HG02973 (cell line): ENCODE measurements around the gene VAPB.

ENCODE experiments used
- ATAC-seq: cut with Tn5 transposase; IDR thresholded peaks from one replicate; pipeline ENCODE4 v1.9.1; 2021; ENCODE audit warnings: moderate library complexity; ENCODE audit not compliant: unreplicated experiment

The VAPB gene

DNA sequence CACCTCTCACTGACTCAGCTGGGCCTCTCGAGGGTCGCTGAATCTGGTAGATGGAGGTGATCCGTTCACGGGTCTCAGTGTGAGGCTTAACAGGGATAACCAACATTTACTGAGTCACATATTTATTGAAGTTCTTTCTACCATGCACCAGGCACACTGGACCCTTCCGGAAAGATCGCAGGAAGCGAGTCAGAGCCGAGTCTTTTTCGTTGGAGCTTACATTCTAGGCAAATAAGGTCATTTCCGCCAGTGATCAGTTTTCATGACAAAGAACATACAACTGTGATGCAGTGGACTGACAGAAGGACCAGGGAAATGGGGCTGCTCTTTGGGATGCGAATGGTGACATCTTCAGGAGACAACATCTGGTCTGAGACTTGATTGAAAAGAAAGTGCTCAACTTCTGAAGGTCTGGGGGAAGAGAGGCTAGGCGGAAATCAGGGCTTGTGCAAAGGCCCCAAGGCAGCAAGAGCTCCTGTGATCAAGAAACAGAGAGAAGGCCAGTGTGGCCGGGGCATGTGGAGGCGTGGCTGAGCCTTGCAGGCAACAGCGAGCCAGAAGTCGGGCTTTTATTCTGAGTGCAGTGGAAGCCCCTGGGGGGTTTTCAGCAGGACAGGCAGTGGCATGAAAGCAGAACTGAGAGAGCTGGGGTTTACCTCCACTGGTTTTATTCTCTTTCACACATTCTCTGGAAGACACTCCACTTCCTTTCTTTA, 69.5 kb downstream of the VAPB start:
- ATAC-seq, result peak; percentile 94

DNA sequence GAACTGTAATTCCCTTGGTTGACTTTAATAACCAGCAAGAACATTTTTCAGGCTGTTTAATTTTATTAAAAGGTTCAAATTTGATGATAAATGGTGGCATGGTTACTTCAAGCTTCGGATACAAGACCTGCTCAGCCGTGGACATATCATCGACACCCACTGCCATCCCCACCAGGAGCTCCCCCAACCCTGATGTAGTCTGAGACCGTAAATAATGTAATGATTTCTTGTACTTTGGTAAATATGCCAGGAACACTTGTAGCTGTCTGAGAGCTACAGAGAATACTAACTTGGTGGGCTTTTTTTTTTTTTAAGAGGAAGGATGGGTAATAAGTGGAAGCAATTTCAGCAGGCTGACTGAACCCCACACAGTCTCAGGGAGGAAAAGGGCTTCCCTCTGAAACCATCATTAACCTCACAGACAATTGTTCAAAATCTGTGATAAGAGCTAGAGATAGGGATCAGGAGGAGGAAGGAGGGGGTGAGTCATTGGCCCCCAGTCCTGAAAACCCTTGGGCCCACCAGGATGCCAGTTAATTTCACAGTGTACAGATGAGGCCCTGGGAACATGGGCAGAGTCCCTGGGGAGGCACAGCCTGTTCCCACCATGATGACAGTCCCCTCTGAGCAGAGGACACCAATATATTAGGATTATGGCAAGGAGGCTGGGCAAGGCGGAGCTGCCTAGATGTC, 70.2 kb downstream of the VAPB start:
- peak; percentile 18 for ATAC-seq

DNA sequence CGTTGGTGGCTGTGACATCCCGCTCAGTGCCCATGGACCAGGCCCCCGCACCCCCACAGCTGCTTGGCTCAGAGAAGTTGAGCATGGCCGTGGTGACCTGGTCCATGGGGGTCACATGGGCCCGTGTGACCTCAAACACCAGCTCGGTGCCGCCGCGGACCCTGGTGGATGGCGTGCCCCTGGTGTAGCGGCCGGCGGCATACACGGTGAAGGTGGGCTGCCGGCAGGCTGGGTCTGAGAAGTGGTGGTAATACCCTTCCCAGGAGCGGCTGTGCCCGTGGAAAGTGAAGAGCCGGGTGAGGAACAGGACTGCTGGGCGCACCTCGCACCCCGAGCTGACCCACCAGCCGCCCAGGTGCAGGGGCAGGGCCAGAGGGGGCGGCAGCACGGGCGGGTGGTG, 72.1 kb downstream of the VAPB start:
- no peak for ATAC-seq

DNA sequence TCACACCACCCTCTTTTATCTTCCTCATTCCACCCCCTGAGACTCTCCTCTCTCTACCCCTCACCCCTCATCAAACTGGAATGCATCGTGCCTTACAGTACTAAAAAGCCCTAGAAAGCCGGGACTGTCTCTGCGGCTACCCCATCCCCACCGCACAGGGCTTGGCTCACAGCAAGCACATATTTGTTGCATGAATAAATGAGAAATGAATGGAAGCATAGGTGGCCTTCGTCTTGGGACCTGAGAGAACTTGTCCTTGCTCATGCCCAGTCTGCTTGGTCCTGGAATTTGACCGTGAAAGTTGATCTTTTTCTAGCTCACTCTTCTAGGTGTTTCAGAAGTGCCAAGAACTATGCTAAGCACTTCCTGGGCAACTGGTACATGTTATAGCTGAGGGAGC, 72.9 kb downstream of the VAPB start:
- ATAC-seq, result no peak

DNA sequence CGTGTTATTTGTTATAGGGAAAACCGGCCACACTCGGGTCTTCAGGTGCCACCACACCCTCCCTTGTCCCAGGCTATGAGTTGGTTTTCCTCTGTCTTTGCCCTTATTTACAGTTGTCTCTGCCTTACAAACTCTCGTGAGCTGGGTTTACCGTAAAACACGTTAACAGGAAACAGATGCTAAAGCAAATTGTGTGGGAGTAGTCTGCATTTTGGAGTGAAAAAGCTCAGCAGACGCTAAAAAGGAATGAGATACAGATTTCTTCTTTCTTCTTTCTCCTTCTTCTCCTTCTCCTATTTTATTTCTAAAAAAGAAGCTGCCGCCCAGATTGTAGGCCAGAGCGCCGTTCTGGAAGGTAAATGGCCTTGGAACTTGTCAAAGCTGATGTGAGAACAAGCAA, 74.2 kb downstream of the VAPB start:
- ATAC-seq, result no peak

DNA sequence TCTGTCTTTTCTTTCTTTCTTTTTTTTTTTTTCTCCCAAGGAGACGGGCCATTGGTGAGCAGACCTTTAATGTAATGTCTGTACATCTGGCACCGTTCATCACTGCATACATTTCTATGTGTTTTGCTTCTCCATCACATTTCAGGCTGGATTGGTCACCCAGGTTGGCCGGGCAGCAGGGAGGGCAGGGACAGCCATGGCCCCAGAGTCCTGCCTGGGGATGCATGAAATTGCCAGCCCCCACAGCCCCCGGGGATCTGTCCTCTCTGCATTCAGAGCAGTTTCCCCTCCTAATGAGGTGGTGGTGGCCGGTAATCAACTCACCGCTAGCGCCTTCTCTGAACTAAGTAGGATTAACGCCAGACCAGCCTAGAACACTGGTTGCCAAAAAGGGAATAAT, 75.8 kb downstream of the VAPB start:
- no peak for ATAC-seq

DNA sequence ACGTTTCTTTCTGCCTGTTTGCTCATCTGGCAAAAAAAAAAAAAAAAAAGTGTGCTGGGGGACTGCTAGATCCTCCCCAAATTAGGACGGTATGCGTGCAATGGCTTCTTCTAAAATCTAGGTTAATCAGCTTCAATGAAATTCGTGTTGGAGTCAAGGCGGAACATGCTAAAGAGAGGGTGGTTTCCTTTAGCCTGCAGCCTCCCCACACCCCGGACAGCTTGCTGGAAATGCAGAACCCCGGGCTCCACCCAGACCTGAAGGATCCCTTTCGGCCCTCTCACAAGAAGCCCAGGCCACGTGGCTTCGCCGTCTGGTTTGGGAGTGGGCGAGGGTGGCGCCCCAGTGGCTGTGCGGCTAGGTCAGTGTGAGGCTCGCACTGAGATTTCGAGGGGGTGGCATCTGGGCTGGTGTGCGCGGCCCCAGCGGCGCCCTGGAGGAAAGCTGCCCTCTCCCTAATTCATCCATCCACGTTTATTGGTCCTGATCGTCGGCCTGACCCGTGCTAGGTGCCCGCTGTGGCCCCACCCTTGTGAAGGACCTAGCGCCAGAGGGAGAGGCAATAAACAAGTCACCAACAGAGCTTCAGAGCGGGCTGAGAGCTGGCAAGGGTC, 77.2 kb downstream of the VAPB start:
- no peak for ATAC-seq

DNA sequence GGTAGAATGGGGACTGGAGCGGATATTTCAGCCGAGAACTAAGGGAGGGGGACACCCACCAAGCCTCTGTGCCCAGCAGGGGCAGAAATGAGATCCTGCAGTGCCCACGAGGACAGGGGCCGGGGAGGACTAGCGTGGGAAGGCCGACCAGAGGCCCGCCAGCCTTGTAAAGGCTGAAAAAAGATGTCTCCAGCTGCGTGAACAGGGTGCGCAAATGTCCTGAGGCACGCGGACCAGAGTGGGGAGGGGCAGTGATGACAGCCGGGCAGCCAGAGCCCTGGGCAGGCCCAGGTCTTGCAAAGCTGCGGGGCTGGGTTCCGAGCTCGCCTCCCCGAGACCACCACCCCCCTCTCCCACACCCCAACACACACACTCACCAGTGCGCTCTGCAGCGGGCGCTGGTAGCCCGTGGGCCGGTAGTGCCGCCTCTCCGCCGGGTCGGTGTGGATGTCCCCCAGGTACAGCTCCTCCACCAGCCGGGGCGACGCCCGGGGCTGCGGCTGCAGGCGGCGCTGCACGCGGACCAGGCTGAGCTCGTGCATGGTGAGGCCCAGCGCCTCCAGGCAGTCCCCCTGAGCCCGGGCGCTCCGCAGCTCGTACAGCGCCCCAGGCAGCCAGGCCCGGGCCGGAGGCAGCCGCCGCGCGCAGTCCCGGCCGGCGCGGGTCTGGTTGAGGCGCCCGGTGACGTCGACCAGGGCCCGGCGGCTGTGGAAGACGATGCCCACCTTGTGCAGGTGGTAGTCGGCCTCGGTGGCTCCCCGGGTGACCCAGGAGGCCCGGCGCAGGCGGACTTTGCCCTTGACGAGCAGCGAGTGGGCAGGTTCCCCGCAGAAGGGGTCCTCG, 77.9 kb downstream of the VAPB start:
- no peak for ATAC-seq

DNA sequence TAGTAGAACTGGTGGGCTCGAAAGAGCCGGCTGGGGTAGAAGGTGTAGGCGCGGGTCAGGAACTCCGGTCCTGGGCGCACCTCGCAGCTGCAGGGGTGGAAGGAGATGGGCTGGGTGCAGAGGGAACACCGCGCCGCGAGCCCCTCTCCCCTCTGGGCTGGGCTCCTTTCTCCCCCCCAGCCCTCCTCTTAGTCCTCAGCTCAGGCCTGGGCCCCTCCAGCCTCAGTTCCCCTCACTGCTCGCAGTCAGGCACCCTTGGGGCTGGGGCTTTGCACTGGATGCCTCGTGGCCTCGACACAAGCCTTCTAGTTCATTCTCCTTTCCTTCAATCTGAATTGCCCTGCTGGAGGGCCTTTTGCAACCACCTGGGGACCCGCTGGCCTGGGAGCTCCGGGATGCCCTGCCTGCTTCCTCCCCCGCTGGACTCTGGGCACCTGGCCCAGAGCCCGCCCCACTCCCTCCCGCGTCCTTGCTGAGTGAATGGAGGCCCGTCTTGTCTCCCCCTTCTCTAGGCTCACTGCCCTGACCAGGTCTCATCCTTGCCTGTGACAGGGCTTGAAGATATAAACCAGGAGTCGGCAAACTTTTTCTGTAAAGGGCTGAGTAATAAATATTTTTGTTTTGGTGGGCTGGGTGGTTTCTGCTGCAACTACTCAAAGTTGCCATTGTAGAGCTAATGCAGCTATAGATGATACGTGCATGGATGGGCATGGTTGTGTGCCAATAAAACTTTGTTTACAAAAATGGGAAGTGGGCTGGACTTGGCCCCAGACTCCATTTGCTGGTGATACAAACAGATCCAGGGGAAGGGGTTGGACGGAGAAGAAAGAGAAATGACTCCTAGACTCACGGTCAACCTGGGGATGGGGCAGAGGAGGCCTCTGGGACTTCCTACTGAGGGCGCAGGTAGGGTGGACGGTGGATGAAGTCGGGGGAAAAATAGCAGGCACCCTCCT, 78.8 kb downstream of the VAPB start:
- ATAC-seq, result no peak

DNA sequence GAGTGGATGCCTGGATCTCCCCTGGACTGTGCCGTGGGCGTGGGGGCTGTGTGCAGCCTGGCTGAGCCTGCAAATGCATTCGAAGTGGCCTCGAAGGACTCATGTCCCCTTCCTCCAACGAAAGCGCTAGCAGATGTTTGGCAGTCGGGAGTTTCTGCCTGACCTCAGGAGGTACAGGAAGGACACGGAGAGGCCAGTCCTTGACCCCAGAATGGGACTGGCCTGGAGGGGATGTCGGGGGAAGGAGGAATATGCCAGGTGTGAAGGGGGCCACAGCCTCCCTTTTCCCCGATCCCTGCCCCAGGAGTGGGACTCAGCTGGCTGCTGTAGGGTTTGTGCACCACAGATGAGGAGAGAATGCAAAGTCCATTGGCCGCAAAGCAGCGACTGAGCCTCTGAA, 80.6 kb downstream of the VAPB start:
- ATAC-seq, result no peak

DNA sequence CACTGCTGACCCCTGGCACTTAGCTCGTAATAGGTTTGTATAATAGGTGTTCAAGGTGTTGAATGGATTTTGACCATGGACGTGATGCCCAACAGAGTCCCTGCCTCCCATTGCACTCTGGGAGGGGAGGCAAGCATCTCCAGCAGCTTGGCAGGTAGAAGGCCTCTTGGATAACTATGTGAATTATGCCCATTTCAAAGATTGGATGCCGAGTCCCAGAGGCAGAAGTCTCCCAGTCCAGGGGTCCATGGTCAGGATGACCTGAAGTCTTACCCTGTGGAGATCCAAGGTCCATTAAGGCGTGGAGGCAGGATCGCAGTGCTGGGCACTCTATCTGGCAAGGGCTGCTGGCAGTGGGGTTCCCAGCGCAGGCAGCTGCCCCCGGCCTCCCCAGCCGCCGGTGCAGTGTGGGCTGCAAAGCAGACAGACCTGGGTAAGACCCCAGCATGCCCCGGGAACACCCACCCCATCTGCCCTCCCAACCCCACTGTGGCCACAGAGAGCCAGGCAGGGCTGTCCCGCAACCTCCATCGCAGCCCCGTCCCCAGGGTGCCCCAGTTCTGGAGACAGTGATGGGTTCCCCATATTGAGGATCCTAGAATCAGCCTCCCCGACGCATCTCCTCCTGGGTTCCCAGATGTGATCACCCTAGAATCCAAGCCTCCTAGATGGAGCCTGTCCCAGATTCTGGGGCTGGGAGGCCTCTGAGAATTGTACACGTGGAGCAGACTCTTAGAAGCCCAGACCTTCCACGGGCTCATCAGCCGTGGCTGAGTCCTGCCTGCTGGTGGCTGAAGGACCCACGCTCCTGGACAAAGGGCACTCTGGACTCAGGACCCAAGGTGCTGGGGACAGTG, 81.5 kb downstream of the VAPB start:
- ATAC-seq, result no peak

DNA sequence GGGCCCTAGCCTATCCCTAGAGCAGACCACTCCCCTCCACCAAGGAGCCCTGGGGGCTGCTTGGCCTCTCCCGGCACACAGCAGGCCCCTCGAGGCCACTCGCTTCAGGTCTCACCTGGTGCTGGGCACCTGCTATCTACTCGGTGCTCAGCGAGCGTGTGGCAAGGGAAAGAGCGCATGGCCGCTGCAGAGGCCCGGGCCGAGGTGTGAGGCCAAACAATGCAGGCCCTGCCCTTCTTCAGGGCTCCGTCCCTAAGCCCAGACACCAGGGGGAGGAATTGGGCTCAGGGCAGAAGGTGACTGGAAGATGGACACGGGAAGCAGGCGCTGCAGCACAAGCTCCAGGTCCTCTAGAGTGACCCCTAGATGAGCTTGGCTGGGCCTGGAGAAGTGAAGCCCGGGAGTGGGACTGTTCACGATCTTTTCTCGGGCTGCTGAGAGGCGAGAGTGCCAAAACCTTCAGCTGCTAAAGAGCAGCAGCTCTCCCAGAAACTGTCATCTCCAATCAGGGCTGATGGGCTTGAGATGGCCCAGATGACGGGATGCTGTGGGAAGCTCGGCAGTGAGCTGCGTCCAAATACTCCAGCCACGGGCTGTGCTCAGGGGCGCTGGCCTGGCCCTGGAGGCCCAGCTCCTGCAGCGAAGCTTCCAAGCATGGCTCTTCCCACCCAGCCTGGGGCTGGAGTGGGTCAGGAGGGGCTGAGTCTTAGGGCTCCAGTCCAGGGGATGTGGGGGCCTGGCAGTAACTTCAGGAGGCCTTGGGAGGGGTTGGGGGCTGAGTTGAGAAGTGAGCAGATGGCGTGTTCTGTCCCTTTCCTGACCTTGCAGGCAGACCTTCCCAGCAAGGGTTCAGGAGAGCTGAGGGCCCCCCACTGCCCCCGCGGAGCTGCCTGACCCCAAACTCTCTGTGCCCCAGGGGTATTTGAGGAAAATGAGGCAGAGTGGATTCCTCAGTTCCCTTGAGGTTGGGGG, 82.5 kb downstream of the VAPB start:
- ATAC-seq, result no peak

DNA sequence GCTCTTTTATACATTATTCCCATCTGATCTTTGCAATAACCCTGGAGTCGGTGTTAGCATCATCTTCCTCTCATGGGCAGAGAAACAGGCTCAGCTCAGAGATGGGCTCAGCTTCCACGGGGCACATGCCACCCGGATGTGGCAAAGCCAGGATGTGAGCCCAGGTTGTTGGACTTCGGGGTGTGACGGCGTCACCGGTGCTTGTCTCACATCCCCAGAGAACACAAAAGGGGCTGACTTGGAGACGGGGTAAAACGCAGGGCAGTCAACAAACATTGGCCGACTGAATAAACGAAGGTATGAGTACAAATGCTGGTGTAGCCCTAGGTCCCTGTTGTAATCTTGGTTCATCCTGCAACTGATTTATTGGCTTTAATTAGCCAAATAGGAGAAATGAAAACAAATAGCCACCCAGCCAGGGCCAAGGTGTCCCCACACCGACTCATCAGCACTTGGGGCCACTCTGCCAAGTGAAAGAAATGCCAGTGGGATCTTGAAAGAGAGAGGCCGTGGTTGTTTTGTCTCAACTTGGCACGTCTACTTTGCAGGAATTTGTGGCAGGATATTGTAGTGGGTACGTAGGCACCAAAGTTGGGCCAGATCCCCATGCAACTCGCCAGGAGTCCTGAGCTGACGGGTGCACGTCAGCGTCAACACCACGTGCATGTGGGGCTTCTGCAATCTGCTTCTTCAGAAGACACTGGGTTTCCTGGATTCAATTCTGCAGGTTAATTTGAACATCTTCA, 83.4 kb downstream of the VAPB start:
- no peak for ATAC-seq

DNA sequence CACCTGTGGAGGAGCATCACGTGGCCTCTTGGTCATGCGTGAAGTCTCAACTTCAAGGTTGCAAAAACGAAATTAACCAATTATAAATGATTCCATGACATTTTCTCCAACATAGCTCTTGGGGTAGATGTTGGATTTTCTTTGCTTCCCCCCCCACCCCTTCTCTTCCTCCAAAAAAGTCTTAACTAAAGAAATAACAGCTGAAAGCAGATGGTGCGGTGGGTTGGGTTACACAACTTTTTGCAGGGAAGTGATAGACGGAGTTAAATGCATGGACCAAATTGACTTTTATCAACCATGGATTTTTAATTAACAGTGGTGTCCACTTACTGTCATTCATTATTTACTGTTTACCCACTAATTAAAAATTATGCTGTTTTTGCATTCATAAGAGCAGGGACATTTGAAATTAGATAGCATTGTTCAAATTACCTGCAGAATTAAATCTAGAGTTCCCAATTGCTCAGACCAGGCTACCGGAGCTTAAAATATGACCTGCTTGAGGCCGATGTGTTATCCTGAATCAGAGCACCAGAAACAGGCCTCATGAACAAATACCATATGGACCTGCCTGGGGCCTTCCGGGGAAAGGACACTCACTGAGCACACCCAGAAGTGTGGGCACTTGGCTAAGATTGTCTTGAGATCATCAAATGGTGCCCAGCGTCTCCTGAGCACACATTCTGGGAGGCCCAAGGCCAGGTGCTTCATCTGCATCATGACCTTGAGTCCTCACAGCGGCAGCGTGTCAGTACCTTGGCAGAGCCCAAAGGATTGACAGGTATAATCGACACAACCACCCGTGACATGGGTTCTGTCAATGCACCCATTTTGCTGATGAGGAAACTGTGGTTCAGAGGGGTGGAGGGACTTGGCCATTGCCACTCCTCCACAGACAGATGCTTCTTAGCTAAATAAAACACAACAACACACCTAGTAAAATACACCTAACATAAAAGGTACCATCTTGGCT, 84.7 kb downstream of the VAPB start:
- no peak for ATAC-seq

DNA sequence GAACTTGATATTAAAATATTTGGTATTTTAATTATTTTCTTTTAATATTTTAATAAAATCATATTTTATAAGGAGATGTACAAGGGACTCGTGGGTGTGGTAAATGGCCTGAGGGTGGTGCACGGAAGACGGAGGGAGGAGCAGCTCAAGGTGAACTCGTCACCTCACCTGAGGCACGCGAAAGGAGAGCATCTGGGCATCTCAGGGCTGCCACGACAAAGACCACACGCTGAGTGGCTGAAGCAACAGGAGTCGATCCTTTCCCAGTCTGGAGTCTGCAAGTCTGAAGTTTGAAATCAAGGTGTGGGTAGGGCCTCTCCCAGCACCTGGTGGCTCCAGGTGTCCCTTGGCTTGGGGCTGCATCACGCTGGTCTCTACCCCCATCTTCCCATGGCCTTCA, 86.4 kb downstream of the VAPB start:
- ATAC-seq, result no peak

DNA sequence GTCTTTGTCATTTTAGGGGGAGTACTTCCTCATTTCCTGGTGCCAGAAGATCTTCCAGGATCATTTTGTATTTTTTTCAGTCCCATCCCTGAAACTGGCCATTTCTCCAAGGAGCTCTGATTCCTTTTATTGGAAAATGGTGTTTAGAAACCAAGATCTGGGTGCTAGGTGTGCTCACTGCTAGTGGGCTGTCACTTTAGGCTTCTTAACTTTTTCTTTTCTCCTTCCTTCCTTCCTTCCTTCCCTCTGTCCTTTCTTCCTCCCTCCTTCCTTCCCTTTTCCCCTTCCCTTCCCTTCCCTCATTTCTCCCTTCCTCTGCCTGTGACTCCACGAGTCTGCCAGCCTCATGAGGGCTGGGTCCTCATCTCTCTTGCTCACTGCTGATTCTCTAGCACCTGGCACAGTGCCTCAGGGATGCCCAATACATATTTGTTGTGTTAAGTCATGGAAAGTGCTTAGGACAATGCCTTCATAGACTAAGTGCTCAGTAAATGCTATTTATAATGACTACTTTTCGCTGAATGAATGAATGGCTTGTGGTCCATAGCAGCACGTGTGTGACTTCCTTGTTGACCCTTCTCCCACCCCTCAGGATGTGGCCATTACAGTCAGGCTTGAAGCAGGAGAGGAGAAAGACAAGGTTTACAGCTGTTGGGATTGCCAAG, 89.2 kb downstream of the VAPB start:
- ATAC-seq, result no peak
